Measurements from ENCODE around the gene ZNF575.

GRCh38 chr19:43511324-43511723 is 21.7 kb upstream of the ZNF575 start:
- TF ChIP-seq, protein P1, sequence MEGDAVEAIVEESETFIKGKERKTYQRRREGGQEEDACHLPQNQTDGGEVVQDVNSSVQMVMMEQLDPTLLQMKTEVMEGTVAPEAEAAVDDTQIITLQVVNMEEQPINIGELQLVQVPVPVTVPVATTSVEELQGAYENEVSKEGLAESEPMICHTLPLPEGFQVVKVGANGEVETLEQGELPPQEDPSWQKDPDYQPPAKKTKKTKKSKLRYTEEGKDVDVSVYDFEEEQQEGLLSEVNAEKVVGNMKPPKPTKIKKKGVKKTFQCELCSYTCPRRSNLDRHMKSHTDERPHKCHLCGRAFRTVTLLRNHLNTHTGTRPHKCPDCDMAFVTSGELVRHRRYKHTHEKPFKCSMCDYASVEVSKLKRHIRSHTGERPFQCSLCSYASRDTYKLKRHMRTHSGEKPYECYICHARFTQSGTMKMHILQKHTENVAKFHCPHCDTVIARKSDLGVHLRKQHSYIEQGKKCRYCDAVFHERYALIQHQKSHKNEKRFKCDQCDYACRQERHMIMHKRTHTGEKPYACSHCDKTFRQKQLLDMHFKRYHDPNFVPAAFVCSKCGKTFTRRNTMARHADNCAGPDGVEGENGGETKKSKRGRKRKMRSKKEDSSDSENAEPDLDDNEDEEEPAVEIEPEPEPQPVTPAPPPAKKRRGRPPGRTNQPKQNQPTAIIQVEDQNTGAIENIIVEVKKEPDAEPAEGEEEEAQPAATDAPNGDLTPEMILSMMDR (IDR thresholded peaks at IDR 0.05), result no peak
- TF ChIP-seq POLR2A (IDR thresholded peaks at IDR 0.05), result no peak

Data from uterus (tissue), 2 donors.